Gastrocnemius medialis (tissue), 4 donors: ENCODE results near the gene VDR.

Experiments used
- POLR2A ChIP-seq, 2 donors: fragments of 450-650 bp; IDR thresholded peaks; one replicate each; pipeline ENCODE4 v1.6.1; 2017; ENCODE audit warnings: antibody characterized with exemption in 2 of 2, mild to moderate bottlenecking in 2 of 2, moderate library complexity in 2 of 2
- TF ChIP-seq, protein P1 (sequence below), 5 experiments: fragments of 450-650 bp in 3 of 5; fragments of 200-600 bp in 2 of 5; sonication (generic) in 2 of 5; IDR thresholded peaks in 4 of 5; conservative IDR thresholded peaks in 1 of 5; 1 replicate in 4 of 5; 2 replicates in 1 of 5; pipeline ENCODE4 v1.5.1; 2016 to 2019; ENCODE audit warnings: antibody characterized with exemption in 5 of 5, mild to moderate bottlenecking in 3 of 5, moderate library complexity in 3 of 5

DNA sequence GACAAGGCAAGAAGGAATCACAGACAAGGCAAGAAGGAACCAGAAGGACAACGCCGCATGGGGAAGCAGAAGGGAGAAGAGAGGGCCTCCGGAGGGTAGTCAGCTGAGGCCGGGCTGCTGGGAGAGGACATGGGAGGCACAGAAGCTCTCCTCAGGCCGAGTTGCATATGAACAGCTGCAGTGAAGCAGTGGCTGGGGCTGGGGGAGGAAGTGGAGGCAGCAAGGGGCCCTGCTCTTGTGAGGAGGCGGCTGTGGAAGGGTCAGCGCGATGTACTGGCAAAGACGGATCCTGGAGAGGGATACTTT is 36.6 kb upstream of the VDR start:
- TF ChIP-seq, protein P1, sequence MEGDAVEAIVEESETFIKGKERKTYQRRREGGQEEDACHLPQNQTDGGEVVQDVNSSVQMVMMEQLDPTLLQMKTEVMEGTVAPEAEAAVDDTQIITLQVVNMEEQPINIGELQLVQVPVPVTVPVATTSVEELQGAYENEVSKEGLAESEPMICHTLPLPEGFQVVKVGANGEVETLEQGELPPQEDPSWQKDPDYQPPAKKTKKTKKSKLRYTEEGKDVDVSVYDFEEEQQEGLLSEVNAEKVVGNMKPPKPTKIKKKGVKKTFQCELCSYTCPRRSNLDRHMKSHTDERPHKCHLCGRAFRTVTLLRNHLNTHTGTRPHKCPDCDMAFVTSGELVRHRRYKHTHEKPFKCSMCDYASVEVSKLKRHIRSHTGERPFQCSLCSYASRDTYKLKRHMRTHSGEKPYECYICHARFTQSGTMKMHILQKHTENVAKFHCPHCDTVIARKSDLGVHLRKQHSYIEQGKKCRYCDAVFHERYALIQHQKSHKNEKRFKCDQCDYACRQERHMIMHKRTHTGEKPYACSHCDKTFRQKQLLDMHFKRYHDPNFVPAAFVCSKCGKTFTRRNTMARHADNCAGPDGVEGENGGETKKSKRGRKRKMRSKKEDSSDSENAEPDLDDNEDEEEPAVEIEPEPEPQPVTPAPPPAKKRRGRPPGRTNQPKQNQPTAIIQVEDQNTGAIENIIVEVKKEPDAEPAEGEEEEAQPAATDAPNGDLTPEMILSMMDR (IDR thresholded peaks at IDR 0.05 in 4 of 5, conservative IDR thresholded peaks at IDR 0.05 in 1 of 5): no peak
- TF ChIP-seq POLR2A (IDR thresholded peaks at IDR 0.05): no peak
